ENCODE data around the gene MEI1. TPM values are rescaled to one million over a fixed set of nuclear protein-coding genes. Genes with fewer than 3 reads are reported as not detected.
"Not testable (repeated sequence)": the region's sequence is repeated elsewhere in the genome, so short reads cannot be mapped to it uniquely, and the experiment has no call there.

Gene MEI1
- total and polyA plus RNA-seq, 2 of the 4 experiments (the other 2 are of a cell fraction): 0.90 to 2.6 TPM

- no peaks in the 10 kb centered on the region for H3K27me3 ChIP-seq (ENCODE audit: control insufficient read depth, insufficient read depth, low read length)
- ATAC-seq (ENCODE audit: low read depth) (no peak), DNase-seq (no peak)
- ChIA-PET CTCF (interaction anchor here (1.0 kb wide), 1 partner anchor 13 kb away, joined by 3 read pairs; no protein-coding TSS in a partner anchor), POLR2A (ENCODE audit: unreplicated experiment) (no interaction called here)
- dilution Hi-C loops (cut with HindIII; ENCODE audit: low sequenced_read_pairs, unreplicated experiment): no loop called here
- no peak overlapping the region for H2AK5ac ChIP-seq (ENCODE audit: low read depth, low read length)
- H3K9me3 ChIP-seq (ENCODE audit: control insufficient read depth, insufficient read depth, low read length): no peaks in the 10 kb centered on the region
- H4K91ac ChIP-seq (ENCODE audit: insufficient read depth, low read depth, low read length): no peak overlapping the region
- no peak overlapping the region for H4K5ac ChIP-seq (ENCODE audit: low read depth, low read length)
- no peak overlapping the region for H3K23ac ChIP-seq (ENCODE audit: low read depth, low read length)
- peaks cover 4% of the 10 kb centered on the region; the same call in 1 of the 2 replicates for H3K4me1 ChIP-seq (ENCODE audit: control insufficient read depth, insufficient read depth, low read length)
- peaks cover 8 to 57% of the 10 kb centered on the region in 2 experiments for H3K79me1 ChIP-seq (ENCODE audit: low read depth in 1 of 2, low read length in 2 of 2)
- no peak overlapping the region for H2BK20ac ChIP-seq (ENCODE audit: low read depth, low read length)
- in situ Hi-C loops (cut with MboI; ENCODE audit: low sequenced_read_pairs): no loop called here
- intact Hi-C loops (cut with micrococcal nuclease): no loop called here
- H2BK120ac ChIP-seq (ENCODE audit: low read depth, low read length): no peak overlapping the region
- no peak overlapping the region for H3K4ac ChIP-seq (ENCODE audit: low read depth, low read length)
- H3K9ac ChIP-seq (ENCODE audit: low read depth, low read length): no peak overlapping the region
- no peak overlapping the region for H3K56ac ChIP-seq (ENCODE audit: extremely low read depth, insufficient read depth, low read length)
- no peak overlapping the region for H2BK5ac ChIP-seq (ENCODE audit: low read depth, low read length, poor library complexity, severe bottlenecking)
- H3K14ac ChIP-seq (replicated peaks; ENCODE audit: low read depth, low read length): no peak overlapping the region
- H2BK15ac ChIP-seq (ENCODE audit: low read depth, low read length): no peak overlapping the region
- no peak overlapping the region for H3K4me3 ChIP-seq (ENCODE audit: insufficient read depth, low read depth, low read length)
- no TSS peak for BruUV-seq (replicated peaks)
- no peak for TF ChIP-seq CTCF (conservative IDR thresholded peaks at IDR 0.05; ENCODE audit: low read depth, low read length)
- no peak for TF ChIP-seq RFX5 (IDR thresholded peaks at IDR 0.05; ENCODE audit: low read depth, low read length)
- no peak for TF ChIP-seq BHLHE40 (IDR thresholded peaks at IDR 0.05; ENCODE audit: low read depth, low read length)
- no peak for TF ChIP-seq NFE2L2 (IDR thresholded peaks at IDR 0.05; ENCODE audit: low read depth, low read length)
- TF ChIP-seq MXI1 (IDR thresholded peaks at IDR 0.05; ENCODE audit: borderline replicate concordance, low read depth, low read length): no peak
- no peak for TF ChIP-seq MAZ (IDR thresholded peaks at IDR 0.05; ENCODE audit: borderline replicate concordance, low read depth, low read length)
- H3K4me2 ChIP-seq (ENCODE audit: low read depth, low read length): no peak overlapping the region
- no peak overlapping the region for H2AFZ ChIP-seq (replicated peaks; ENCODE audit: low read length, poor library complexity)
- no peak overlapping the region for H4K8ac ChIP-seq (ENCODE audit: low read depth in 2 of 2, low read length in 2 of 2)
- no peak overlapping the region for H3K27ac ChIP-seq (ENCODE audit: insufficient read depth, low read length)
- peaks cover 4% of the 10 kb centered on the region for H3K36me3 ChIP-seq (ENCODE audit: control insufficient read depth, insufficient read depth, low read length)
- no CpG with 5 or more reads among the region's 4 CpGs for WGBS, 2 experiments (ENCODE audit: extremely low coverage in 2 of 2, insufficient read length in 1 of 2)
- no peak overlapping the region for H2AK9ac ChIP-seq (replicated peaks; ENCODE audit: low read depth, low read length, poor library complexity)
- H4K20me1 ChIP-seq (ENCODE audit: insufficient read depth, low read length): peaks cover 32% of the 10 kb centered on the region
- no peak overlapping the region for H3K18ac ChIP-seq (ENCODE audit: low read depth, low read length)
- peaks cover 3% of the 10 kb centered on the region for H3K9me1 ChIP-seq (ENCODE audit: insufficient read depth, low read length)
Measured at GRCh38 chr22:41684194-41684593, 15.1 kb upstream of the MEI1 start.

- H4K5ac ChIP-seq (ENCODE audit: low read depth, low read length); H3K4me2 ChIP-seq (ENCODE audit: low read depth, low read length); intact Hi-C loops (cut with micrococcal nuclease); H2BK15ac ChIP-seq (ENCODE audit: low read depth, low read length); H3K9me1 ChIP-seq (ENCODE audit: insufficient read depth, low read length); H2BK5ac ChIP-seq (ENCODE audit: low read depth, low read length, poor library complexity, severe bottlenecking); H3K14ac ChIP-seq (replicated peaks; ENCODE audit: low read depth, low read length); H3K56ac ChIP-seq (ENCODE audit: extremely low read depth, insufficient read depth, low read length); H2AK9ac ChIP-seq (replicated peaks; ENCODE audit: low read depth, low read length, poor library complexity); H2AFZ ChIP-seq (replicated peaks; ENCODE audit: low read length, poor library complexity); H3K4me1 ChIP-seq (ENCODE audit: control insufficient read depth, insufficient read depth, low read length); H3K27me3 ChIP-seq (ENCODE audit: control insufficient read depth, insufficient read depth, low read length); H3K27ac ChIP-seq (ENCODE audit: insufficient read depth, low read length); H2BK20ac ChIP-seq (ENCODE audit: low read depth, low read length); in situ Hi-C loops (cut with MboI; ENCODE audit: low sequenced_read_pairs); H4K91ac ChIP-seq (ENCODE audit: insufficient read depth, low read depth, low read length); H3K4me3 ChIP-seq (ENCODE audit: insufficient read depth, low read depth, low read length); DNase-seq; BruUV-seq (replicated peaks); H4K8ac ChIP-seq (ENCODE audit: low read depth in 2 of 2, low read length in 2 of 2); H2AK5ac ChIP-seq (ENCODE audit: low read depth, low read length); H3K18ac ChIP-seq (ENCODE audit: low read depth, low read length); H3K23ac ChIP-seq (ENCODE audit: low read depth, low read length); H3K9me3 ChIP-seq (ENCODE audit: control insufficient read depth, insufficient read depth, low read length); H2BK120ac ChIP-seq (ENCODE audit: low read depth, low read length); H3K9ac ChIP-seq (ENCODE audit: low read depth, low read length); H3K4ac ChIP-seq (ENCODE audit: low read depth, low read length); H3K36me3 ChIP-seq (ENCODE audit: control insufficient read depth, insufficient read depth, low read length); ATAC-seq (ENCODE audit: low read depth); dilution Hi-C loops (cut with HindIII; ENCODE audit: low sequenced_read_pairs, unreplicated experiment): not testable (repeated sequence)
- Histone ChIP-seq H4K20me1 (ENCODE audit: insufficient read depth, low read length) (peaks cover 19% of the 10 kb centered on the region), H3K79me1 (ENCODE audit: low read depth in 1 of 2, low read length in 2 of 2) (peaks cover 3 to 37% of the 10 kb centered on the region in 2 experiments)
- WGBS, 2 experiments (ENCODE audit: extremely low coverage in 2 of 2, insufficient read length in 1 of 2): no CpG with 5 or more reads among the region's 11 CpGs
- ChIA-PET CTCF (interaction anchor here (0.7 to 3.8 kb wide), 2 partner anchors 10 to 19 kb away, joined by 3 to 23 read pairs; no protein-coding TSS in a partner anchor), POLR2A (ENCODE audit: unreplicated experiment) (interaction anchor here (0.5 kb wide), 1 partner anchor 146 kb away, joined by 6 read pairs; the partner anchor contains the start of gene SREBF2)
Measured at GRCh38 chr22:41686890-41687289, 12.4 kb upstream of the MEI1 start.
